Mammary epithelial cell (primary cell): Measurements from ENCODE around the gene CD200R1L.

Experiments
- EZH2 ChIP-seq: IDR thresholded peaks from 2 replicates; pipeline ENCODE4 v1.6.1; 2012; ENCODE audit warnings: low read length, inconsistent platforms, borderline replicate concordance
- TF ChIP-seq, protein P1 (sequence below), 2 donors: IDR thresholded peaks in 1 of 2; conservative IDR thresholded peaks in 1 of 2; 2 replicates each; pipeline ENCODE4 v1.5.1; 2011 to 2012; ENCODE audit warnings: inconsistent platforms in 2 of 2, low read length in 2 of 2, mild to moderate bottlenecking in 2 of 2, control low read depth in 1 of 2, low read depth in 1 of 2; ENCODE audit not compliant: insufficient read depth in 1 of 2; ENCODE audit errors: extremely low read depth in 1 of 2

DNA sequence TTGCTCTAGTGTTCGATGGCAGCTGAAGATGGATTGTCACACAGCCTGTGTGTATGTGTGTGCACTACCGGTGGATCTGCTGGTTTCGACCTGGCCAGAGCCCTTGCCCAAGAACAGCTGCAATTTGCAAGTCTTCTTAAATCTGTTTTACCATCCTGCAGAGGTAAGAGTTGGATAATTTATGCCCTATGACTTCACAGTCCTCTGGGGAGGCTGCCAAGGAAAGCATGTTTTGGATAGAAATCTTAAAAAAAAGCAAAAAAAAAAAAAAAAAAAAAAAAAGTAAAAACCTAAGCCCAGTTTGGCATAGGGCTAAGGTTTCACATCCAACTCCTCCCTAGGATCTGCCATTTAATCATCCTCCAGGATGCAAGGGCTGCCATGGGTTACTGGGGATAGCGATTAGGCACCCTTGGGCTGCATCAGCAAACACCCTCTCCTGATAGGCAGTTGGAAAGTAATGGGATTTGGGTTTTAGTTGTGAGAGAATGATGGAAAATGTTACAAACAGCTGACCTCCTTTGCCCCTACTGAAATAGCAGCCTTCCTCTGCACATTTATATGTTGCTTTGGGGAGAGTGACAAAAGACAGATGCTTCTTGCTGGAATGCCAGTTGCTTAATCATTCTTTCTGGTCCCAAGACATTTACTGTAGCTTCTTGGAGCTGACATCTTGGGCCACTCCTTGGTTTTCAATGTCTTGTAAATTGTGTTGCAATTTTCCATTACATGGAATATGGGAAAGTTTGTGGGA, 35.4 kb downstream of the CD200R1L start:
- TF ChIP-seq EZH2: no peak
- TF ChIP-seq, protein P1, sequence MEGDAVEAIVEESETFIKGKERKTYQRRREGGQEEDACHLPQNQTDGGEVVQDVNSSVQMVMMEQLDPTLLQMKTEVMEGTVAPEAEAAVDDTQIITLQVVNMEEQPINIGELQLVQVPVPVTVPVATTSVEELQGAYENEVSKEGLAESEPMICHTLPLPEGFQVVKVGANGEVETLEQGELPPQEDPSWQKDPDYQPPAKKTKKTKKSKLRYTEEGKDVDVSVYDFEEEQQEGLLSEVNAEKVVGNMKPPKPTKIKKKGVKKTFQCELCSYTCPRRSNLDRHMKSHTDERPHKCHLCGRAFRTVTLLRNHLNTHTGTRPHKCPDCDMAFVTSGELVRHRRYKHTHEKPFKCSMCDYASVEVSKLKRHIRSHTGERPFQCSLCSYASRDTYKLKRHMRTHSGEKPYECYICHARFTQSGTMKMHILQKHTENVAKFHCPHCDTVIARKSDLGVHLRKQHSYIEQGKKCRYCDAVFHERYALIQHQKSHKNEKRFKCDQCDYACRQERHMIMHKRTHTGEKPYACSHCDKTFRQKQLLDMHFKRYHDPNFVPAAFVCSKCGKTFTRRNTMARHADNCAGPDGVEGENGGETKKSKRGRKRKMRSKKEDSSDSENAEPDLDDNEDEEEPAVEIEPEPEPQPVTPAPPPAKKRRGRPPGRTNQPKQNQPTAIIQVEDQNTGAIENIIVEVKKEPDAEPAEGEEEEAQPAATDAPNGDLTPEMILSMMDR (conservative IDR thresholded peaks at IDR 0.05 in 1 of 2, IDR thresholded peaks at IDR 0.05 in 1 of 2; ENCODE audit: extremely low read depth in 1 of 2, insufficient read depth in 1 of 2, low read depth in 1 of 2, low read length in 2 of 2): no peak
